ENCODE data around the gene FOXD4L6. TPM values are rescaled to one million over a fixed set of nuclear protein-coding genes. Genes with fewer than 3 reads are reported as not detected.
"Not testable (repeated sequence)": the region's sequence is repeated elsewhere in the genome, so short reads cannot be mapped to it uniquely, and the experiment has no call there.

FOXD4L6 gene
- total RNA-seq (under 1 TPM in 1 of 5 donors, not detected in 4; 0.16 TPM), total RNA-seq (0 to 0.08 (median 0) reads per million in 29 experiments)
- not detected for total RNA-seq (2013)

DNA sequence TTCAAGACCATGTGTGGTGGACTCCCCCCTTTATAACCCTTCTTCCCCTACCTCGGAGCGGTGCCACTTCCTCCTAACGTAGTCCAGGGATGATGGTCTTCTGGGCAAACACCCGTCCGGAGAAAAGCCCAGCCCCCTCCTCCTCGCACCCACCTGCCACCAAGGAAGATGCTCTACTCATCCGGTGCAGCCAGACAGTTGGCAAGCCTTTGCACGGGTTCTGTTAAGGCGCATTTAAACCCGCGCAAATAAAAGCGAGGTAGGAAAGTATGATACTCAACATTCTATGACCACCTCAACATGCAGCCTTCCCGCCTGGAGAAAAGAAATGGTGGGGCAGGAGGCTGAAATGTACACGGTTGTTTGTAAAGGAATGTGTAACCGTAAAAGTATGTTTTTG lies at the start of gene FOXD4L6:
TSS of gene FOXD4L6 (minus strand) at position 101 of the 400 bp plus-strand sequence. CDS start 298 bp downstream, outside the sequence.
- H3K27ac Mint-ChIP-seq, result not testable (repeated sequence)

DNA sequence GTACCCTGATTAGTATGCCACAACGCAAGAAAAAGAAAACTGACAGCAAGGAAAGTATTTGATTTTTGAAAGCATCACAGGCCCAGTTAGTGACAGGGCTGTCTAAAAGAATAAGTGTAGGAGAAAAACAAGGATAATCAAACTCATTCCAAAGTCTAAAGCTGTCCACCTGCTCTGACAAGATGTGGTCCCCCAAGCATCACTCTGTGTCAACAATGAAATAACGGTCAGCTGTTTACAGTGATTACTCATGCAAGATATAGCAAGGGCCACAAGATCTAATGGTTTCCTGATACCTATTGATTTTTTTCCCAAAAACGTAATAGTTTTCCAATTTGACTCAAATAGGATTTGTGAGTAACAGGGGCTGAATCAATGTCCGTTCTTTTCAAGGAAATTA lies 46.5 kb upstream of the FOXD4L6 start:
- H3K9me3 ChIP-seq; H3K27ac ChIP-seq (ENCODE audit: low read length); H3K27me3 ChIP-seq (replicated peaks in 1 of 2; ENCODE audit: control insufficient read depth in 2 of 2, extremely low read depth in 1 of 2, insufficient read depth in 2 of 2, low read length in 1 of 2); H3K4me3 Mint-ChIP-seq; POLR2A ChIA-PET; H3K27me3 Mint-ChIP-seq; CTCF ChIA-PET; H3K4me1 Mint-ChIP-seq; DNase-seq; ATAC-seq (replicated peaks in 1 of 4); H3K36me3 Mint-ChIP-seq; H3K27ac Mint-ChIP-seq; H3K4me1 ChIP-seq (ENCODE audit: control insufficient read depth in 1 of 2, extremely low read depth in 1 of 2, insufficient read depth in 2 of 2, low read length in 2 of 2); H3K9me3 Mint-ChIP-seq; H3K4me3 ChIP-seq (ENCODE audit: control insufficient read depth in 1 of 2, extremely low read depth in 1 of 2, low read length in 1 of 2); H3K36me3 ChIP-seq (ENCODE audit: control insufficient read depth in 2 of 2, extremely low read depth in 1 of 2, insufficient read depth in 1 of 2, low read length in 1 of 2): not testable (repeated sequence)
- no CpG with 5 or more reads among the region's 4 CpGs for WGBS (ENCODE audit: insufficient coverage)

More for the DNA sequence above, at the start of gene FOXD4L6:
- H3K27ac ChIP-seq (ENCODE audit: low read length); H3K9me3 ChIP-seq; H3K4me1 ChIP-seq (ENCODE audit: control insufficient read depth in 1 of 2, extremely low read depth in 1 of 2, insufficient read depth in 2 of 2, low read length in 2 of 2); H3K27me3 Mint-ChIP-seq; H3K36me3 ChIP-seq (ENCODE audit: control insufficient read depth in 2 of 2, extremely low read depth in 1 of 2, insufficient read depth in 1 of 2, low read length in 1 of 2); H3K27me3 ChIP-seq (replicated peaks in 1 of 2; ENCODE audit: control insufficient read depth in 2 of 2, extremely low read depth in 1 of 2, insufficient read depth in 2 of 2, low read length in 1 of 2); H3K9me3 Mint-ChIP-seq; ATAC-seq (replicated peaks in 1 of 4); H3K36me3 Mint-ChIP-seq; DNase-seq; H3K4me3 Mint-ChIP-seq; H3K4me3 ChIP-seq (ENCODE audit: control insufficient read depth in 1 of 2, extremely low read depth in 1 of 2, low read length in 1 of 2); POLR2A ChIA-PET; CTCF ChIA-PET; H3K4me1 Mint-ChIP-seq: not testable (repeated sequence)
- no CpG with 5 or more reads among the region's 15 CpGs for WGBS (ENCODE audit: insufficient coverage)

DNA sequence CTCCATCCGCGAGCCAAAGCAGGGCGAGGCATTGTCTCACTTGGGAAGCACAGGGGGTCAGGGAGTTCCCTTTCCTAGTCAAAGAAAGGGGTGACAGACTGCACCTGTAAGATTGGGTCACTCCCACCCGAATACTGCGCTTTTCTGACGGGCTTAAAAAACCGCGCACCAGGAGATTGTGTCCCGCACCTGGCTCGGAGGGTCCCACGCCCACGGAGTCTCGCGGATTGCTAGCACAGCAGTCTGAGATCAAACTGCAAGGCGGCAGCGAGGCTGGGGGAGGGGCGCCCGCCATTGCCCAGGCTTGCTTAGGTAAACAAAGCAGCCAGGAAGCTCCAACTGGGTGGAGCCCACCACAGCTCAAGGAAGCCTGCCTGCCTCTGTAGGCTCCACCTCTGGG lies 21.6 kb upstream of the FOXD4L6 start:
- H3K27ac ChIP-seq (ENCODE audit: low read length); POLR2A ChIA-PET; ATAC-seq (replicated peaks in 1 of 4); DNase-seq; H3K9me3 Mint-ChIP-seq; H3K4me1 ChIP-seq (ENCODE audit: control insufficient read depth in 1 of 2, extremely low read depth in 1 of 2, insufficient read depth in 2 of 2, low read length in 2 of 2); CTCF ChIA-PET; H3K36me3 Mint-ChIP-seq; H3K4me3 ChIP-seq (ENCODE audit: control insufficient read depth in 1 of 2, extremely low read depth in 1 of 2, low read length in 1 of 2); H3K4me3 Mint-ChIP-seq; H3K27me3 ChIP-seq (replicated peaks in 1 of 2; ENCODE audit: control insufficient read depth in 2 of 2, extremely low read depth in 1 of 2, insufficient read depth in 2 of 2, low read length in 1 of 2); H3K4me1 Mint-ChIP-seq; H3K36me3 ChIP-seq (ENCODE audit: control insufficient read depth in 2 of 2, extremely low read depth in 1 of 2, insufficient read depth in 1 of 2, low read length in 1 of 2); H3K27me3 Mint-ChIP-seq; H3K27ac Mint-ChIP-seq; H3K9me3 ChIP-seq: not testable (repeated sequence)
- no CpG with 5 or more reads among the region's 18 CpGs for WGBS (ENCODE audit: insufficient coverage)

DNA sequence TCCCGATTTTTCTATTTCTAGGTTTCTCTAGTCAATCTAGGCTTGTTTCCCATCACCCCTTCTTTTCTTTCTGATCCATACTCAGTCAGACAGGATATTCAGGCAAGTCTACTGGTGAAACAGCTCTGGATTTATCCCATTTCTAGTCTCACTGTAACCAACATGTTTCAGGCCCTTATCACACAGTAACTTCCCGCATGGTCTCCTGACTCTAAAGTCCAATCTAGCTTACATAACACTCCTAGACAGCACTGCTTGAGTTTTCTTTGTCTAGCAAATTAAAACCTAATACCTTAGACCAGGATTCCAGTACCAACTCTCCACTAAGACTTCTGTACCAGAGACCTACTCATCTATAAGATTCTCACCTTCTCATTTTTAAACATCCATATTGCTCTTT lies 13.4 kb upstream of the FOXD4L6 start:
- H3K27me3 ChIP-seq (replicated peaks in 1 of 2; ENCODE audit: control insufficient read depth in 2 of 2, extremely low read depth in 1 of 2, insufficient read depth in 2 of 2, low read length in 1 of 2); DNase-seq; H3K27me3 Mint-ChIP-seq; H3K27ac ChIP-seq (ENCODE audit: low read length); H3K4me1 ChIP-seq (ENCODE audit: control insufficient read depth in 1 of 2, extremely low read depth in 1 of 2, insufficient read depth in 2 of 2, low read length in 2 of 2); POLR2A ChIA-PET; H3K9me3 ChIP-seq; H3K9me3 Mint-ChIP-seq; H3K36me3 ChIP-seq (ENCODE audit: control insufficient read depth in 2 of 2, extremely low read depth in 1 of 2, insufficient read depth in 1 of 2, low read length in 1 of 2); H3K36me3 Mint-ChIP-seq; CTCF ChIA-PET; ATAC-seq (replicated peaks in 1 of 4); H3K4me3 ChIP-seq (ENCODE audit: control insufficient read depth in 1 of 2, extremely low read depth in 1 of 2, low read length in 1 of 2); H3K4me1 Mint-ChIP-seq; H3K4me3 Mint-ChIP-seq; H3K27ac Mint-ChIP-seq: not testable (repeated sequence)
- WGBS (ENCODE audit: insufficient coverage), result no CpG with 5 or more reads among the region's 2 CpGs

DNA sequence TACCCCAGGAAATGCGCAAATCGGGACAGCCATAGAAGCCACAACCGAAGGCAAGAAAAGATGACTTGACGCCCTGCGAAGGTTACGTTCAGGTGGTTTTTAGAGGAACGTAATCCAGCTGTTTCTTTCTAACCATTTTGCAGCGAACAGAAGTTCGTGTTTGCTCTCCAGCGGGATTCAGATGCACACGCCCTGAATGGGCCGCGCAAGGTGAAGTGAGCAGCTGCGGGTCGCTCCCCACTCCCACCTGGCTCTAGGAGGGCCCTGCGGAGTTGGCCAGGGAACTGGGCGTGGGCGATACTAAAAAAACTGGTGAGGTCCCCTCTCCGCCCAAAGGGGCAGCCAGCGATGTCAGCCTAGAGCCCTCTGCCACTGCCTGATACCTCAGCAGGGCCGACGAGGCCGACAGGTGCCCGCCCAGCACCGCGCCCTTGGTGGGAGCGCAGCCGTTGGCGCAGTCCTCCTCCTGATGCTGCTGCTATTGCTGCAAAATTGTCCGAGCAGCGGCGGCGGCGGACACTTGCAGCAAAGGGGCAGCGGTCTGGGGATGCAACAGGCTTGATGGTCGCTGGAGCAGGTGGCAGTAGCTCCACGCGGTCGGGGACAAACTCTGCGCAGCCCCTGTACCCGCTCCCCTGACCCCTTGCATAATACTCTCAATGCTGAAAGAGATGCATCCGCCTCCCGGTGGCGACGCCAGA lies 1.6 kb downstream of the FOXD4L6 start:
- H3K36me3 Mint-ChIP-seq; H3K9me3 Mint-ChIP-seq; H3K27me3 Mint-ChIP-seq; H3K9me3 ChIP-seq; DNase-seq; H3K4me1 ChIP-seq (ENCODE audit: control insufficient read depth in 1 of 2, extremely low read depth in 1 of 2, insufficient read depth in 2 of 2, low read length in 2 of 2); H3K36me3 ChIP-seq (ENCODE audit: control insufficient read depth in 2 of 2, extremely low read depth in 1 of 2, insufficient read depth in 1 of 2, low read length in 1 of 2); H3K4me1 Mint-ChIP-seq; H3K4me3 Mint-ChIP-seq; H3K27ac ChIP-seq (ENCODE audit: low read length); CTCF ChIA-PET; H3K27ac Mint-ChIP-seq; H3K4me3 ChIP-seq (ENCODE audit: control insufficient read depth in 1 of 2, extremely low read depth in 1 of 2, low read length in 1 of 2); ATAC-seq (replicated peaks in 1 of 4); H3K27me3 ChIP-seq (replicated peaks in 1 of 2; ENCODE audit: control insufficient read depth in 2 of 2, extremely low read depth in 1 of 2, insufficient read depth in 2 of 2, low read length in 1 of 2); POLR2A ChIA-PET: not testable (repeated sequence)
- no CpG with 5 or more reads among the region's 45 CpGs for WGBS (ENCODE audit: insufficient coverage)

DNA sequence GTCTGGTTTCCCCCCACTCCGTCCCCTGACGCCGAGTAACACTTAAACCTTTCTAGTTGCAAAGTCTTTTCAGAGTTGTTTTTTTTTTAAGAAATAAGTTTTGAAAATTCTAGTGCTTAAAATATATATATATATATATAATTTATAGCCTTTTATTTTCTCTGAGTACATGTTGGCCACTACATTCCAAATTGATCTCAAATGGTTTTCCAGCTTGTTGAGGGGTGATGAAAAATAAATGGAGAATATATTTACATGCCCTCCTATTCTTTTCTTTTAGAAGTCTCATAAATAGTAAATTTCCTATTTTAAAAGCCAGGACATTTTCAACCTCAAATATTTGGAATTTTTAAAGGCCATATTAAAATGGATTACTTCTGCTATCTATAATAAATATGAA lies 2.5 kb downstream of the FOXD4L6 start:
- ATAC-seq (replicated peaks in 1 of 4); H3K4me3 ChIP-seq (ENCODE audit: control insufficient read depth in 1 of 2, extremely low read depth in 1 of 2, low read length in 1 of 2); H3K27ac ChIP-seq (ENCODE audit: low read length); H3K36me3 ChIP-seq (ENCODE audit: control insufficient read depth in 2 of 2, extremely low read depth in 1 of 2, insufficient read depth in 1 of 2, low read length in 1 of 2); H3K27me3 ChIP-seq (replicated peaks in 1 of 2; ENCODE audit: control insufficient read depth in 2 of 2, extremely low read depth in 1 of 2, insufficient read depth in 2 of 2, low read length in 1 of 2); DNase-seq; H3K9me3 ChIP-seq; H3K4me3 Mint-ChIP-seq; H3K27ac Mint-ChIP-seq; H3K36me3 Mint-ChIP-seq; CTCF ChIA-PET; H3K4me1 Mint-ChIP-seq; H3K9me3 Mint-ChIP-seq; POLR2A ChIA-PET; H3K4me1 ChIP-seq (ENCODE audit: control insufficient read depth in 1 of 2, extremely low read depth in 1 of 2, insufficient read depth in 2 of 2, low read length in 2 of 2); H3K27me3 Mint-ChIP-seq: not testable (repeated sequence)
- WGBS (ENCODE audit: insufficient coverage), result no CpG with 5 or more reads among the region's 3 CpGs

DNA sequence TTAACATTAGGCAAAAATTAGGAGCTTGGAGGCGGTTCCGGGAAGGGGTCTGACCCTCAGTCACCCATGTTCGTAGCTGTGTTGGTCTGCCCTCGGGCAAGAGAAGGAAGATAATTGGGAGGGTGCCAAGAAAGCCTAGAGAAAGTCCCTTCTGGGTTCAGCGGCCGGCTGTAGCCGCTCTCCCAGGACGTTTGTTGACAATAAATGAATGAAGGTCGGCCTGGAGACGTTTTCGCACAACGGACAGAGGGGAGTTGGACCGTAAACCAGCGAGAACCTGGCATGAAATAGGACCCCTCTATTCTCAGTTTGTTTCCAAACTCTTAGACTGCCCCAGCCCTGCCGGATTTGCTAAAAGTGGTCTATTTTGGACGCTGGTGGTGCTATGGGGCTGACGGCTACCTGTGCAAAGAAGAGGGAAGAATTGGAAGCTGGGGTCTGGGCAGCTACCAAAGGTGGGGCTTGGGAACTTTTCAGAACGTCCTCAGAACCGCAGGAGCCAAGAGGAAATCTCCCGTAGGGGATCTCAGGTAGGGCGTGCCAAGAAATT lies 3.3 kb downstream of the FOXD4L6 start:
- H3K27me3 Mint-ChIP-seq; H3K36me3 Mint-ChIP-seq; CTCF ChIA-PET; ATAC-seq (replicated peaks in 1 of 4); H3K4me3 Mint-ChIP-seq; H3K4me3 ChIP-seq (ENCODE audit: control insufficient read depth in 1 of 2, extremely low read depth in 1 of 2, low read length in 1 of 2); DNase-seq; H3K4me1 ChIP-seq (ENCODE audit: control insufficient read depth in 1 of 2, extremely low read depth in 1 of 2, insufficient read depth in 2 of 2, low read length in 2 of 2); H3K36me3 ChIP-seq (ENCODE audit: control insufficient read depth in 2 of 2, extremely low read depth in 1 of 2, insufficient read depth in 1 of 2, low read length in 1 of 2); H3K4me1 Mint-ChIP-seq; H3K27ac ChIP-seq (ENCODE audit: low read length); POLR2A ChIA-PET; H3K9me3 Mint-ChIP-seq; H3K9me3 ChIP-seq; H3K27me3 ChIP-seq (replicated peaks in 1 of 2; ENCODE audit: control insufficient read depth in 2 of 2, extremely low read depth in 1 of 2, insufficient read depth in 2 of 2, low read length in 1 of 2); H3K27ac Mint-ChIP-seq: not testable (repeated sequence)
- no CpG with 5 or more reads among the region's 21 CpGs for WGBS (ENCODE audit: insufficient coverage)

Data from T-cell (primary cell).